Measurements from ENCODE around the gene GIMAP8.
"Not testable (repeated sequence)": the region's sequence is repeated elsewhere in the genome, so short reads cannot be mapped to it uniquely, and the experiment has no call there.

GIMAP8 gene

DNA sequence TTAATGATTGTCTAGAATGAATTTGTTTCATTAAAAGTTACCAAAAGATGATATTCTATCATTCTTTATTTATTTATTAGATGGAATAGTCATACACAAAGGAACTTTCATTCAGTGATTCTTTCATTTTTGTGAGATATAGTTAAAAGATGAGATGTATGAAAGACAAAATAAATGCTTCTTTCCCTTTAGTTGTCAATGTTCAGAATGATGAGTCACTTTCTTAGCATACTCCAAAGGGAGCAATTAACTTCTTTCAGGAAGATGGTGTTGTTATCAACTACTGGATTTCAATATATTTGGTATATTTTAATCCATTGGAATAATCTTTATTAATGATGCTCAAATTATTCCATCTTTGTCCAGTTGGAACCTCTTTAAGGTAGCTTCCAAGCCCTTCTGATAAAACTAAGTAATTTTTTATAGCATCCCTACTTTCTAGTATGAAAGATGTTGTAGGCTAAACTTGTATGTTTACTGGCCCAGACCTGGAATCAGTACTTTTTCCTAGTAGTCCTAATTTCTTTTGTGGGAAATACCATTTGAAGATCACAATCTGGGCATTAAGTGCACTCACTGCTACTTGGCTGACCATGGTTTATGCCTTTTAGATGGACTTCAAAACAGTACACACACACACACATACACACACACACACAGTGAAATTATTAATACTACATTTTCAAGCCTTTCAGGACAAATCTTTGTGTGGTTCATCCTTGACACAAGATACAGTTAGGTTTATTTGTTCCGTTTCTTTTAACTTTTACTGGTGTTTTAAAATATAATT, 66.7 kb downstream of the GIMAP8 start:
- FAIRE-seq = no peak

GRCh38 chr7:150519310-150519709, 68.9 kb downstream of the GIMAP8 start:
- FAIRE-seq = no peak

DNA sequence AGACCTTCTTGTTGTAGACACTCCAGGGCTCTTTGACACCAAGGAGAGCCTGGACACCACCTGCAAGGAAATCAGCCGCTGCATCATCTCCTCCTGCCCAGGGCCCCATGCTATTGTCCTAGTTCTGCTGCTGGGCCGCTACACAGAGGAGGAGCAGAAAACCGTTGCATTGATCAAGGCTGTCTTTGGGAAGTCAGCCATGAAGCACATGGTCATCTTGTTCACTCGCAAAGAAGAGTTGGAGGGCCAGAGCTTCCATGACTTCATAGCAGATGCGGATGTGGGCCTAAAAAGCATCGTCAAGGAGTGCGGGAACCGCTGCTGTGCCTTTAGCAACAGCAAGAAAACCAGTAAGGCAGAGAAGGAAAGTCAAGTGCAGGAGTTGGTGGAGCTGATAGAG, 69.7 kb downstream of the GIMAP8 start:
- no peak for FAIRE-seq

- not testable (repeated sequence) for FAIRE-seq
Observed at GRCh38 chr7:150522931-150523330, 72.5 kb downstream of the GIMAP8 start.

GRCh38 chr7:150524018-150524417, 73.6 kb downstream of the GIMAP8 start:
- FAIRE-seq = no peak

All from TTC549 (cell line).